Measurements from ENCODE around the gene PVR.

- TF ChIP-seq POLR2A (IDR thresholded peaks at IDR 0.05) = no peak
- TF ChIP-seq, protein P1, sequence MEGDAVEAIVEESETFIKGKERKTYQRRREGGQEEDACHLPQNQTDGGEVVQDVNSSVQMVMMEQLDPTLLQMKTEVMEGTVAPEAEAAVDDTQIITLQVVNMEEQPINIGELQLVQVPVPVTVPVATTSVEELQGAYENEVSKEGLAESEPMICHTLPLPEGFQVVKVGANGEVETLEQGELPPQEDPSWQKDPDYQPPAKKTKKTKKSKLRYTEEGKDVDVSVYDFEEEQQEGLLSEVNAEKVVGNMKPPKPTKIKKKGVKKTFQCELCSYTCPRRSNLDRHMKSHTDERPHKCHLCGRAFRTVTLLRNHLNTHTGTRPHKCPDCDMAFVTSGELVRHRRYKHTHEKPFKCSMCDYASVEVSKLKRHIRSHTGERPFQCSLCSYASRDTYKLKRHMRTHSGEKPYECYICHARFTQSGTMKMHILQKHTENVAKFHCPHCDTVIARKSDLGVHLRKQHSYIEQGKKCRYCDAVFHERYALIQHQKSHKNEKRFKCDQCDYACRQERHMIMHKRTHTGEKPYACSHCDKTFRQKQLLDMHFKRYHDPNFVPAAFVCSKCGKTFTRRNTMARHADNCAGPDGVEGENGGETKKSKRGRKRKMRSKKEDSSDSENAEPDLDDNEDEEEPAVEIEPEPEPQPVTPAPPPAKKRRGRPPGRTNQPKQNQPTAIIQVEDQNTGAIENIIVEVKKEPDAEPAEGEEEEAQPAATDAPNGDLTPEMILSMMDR (IDR thresholded peaks at IDR 0.05) = no peak
- TF ChIP-seq POLR2AphosphoS5 (IDR thresholded peaks at IDR 0.05) = no peak
Measured at GRCh38 chr19:44644402-44645016, 799 bp downstream of the PVR start.
